Inferior parietal cortex (tissue), 1 donor: ENCODE data around the gene ANKFN1.
"Not testable (repeated sequence)": the region's sequence is repeated elsewhere in the genome, so short reads cannot be mapped to it uniquely, and the experiment has no call there.

Experiments
- DNase-seq: peaks from one replicate; pipeline ENCODE4 v3.0.0-alpha.2; 2016; ENCODE audit errors: extremely low spot score

Gene ANKFN1

GRCh38 chr17:56347639-56348038, 194.4 kb downstream of the ANKFN1 start:
- no peak for DNase-seq

- DNase-seq: no peak
These were observed 197.3 kb downstream of the ANKFN1 start for GRCh38 chr17:56350592-56350991.

- DNase-seq: no peak
These were observed 198.4 kb downstream of the ANKFN1 start for GRCh38 chr17:56351675-56352074.

DNA sequence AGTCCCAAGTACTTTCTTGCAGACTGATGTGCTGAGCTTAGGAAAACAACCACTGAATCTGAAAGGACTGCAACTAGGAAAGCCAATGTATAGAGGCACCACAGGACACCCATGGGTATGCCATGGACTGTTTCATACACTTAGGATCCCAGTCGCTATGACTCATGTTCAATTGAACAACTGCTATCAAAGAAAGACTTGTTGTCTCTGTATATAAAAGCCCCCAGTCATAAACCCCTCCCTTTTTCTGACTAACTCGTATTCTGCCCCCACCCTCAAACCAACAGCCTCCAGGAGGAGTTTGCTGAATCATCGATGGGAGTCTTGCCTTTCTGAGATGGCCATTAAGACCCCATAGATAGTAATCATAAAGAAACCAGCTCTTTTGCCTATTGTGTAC, 205.4 kb downstream of the ANKFN1 start:
- no peak for DNase-seq

- DNase-seq: no peak
These were observed 206.2 kb downstream of the ANKFN1 start for GRCh38 chr17:56359518-56359917.

DNA sequence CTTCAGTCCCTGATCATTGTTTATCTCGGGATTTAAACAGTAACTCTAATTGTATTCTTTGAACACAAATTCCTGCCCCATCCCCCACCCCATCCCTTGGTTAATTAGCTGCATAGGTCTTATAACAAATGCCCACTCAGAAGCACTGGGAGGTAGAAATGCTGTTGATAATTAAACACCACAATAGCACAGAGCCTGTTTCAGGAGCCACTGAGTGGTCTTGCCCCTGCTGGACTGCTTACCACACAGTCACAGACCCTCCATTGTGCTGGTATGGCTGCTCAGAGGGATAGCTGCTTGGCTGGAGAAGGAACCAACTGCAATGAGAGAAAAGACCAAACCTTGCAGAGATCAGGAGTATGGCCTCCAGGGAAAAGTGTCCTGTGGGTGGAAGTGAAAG, 214.1 kb downstream of the ANKFN1 start:
- DNase-seq: no peak

- no peak for DNase-seq
These were observed 220.9 kb downstream of the ANKFN1 start for GRCh38 chr17:56373981-56374833.

GRCh38 chr17:56389356-56389755, 236.1 kb downstream of the ANKFN1 start:
- DNase-seq: no peak

DNA sequence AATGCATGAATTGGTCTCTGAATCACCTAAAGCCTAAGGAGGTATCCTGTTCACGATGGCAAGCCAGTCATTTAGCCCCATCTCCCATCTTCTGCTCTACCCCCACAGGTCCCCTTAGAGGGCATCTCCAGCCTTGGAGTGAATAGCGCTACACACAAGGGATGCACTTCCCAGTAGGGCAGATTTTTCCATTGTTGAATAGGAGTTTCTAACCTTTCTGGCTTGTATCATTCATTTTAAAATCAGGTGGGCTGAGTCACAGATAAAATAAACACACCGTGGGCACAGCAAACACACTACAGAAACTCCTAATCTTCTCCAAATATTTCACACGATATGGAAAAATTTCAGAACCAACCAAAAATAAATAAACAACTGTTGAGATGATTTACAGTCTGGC, 239.0 kb downstream of the ANKFN1 start:
- DNase-seq: no peak

- DNase-seq: no peak
These were observed 239.9 kb downstream of the ANKFN1 start for GRCh38 chr17:56393156-56393555.

- no peak for DNase-seq
These were observed 242.5 kb downstream of the ANKFN1 start for GRCh38 chr17:56395787-56396186.

DNA sequence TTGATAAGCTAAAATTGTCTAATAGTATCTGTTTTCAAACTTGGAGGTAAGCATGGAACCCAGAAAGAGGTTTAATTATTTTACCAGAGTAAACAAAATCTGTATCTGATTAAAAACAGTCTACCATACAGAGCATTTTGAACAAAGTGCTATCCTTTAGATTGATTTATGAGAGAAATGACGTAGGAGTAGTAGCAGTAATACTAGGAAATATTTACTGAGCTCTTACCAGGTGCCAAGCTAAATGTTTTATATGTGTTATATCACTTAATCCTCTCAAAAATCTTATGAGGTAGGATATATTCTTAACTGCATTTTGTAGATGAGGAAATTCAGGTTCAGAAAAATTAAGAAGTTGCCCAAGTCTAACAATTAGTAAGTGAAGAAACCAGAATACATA, 253.8 kb downstream of the ANKFN1 start:
- DNase-seq: no peak

- not testable (repeated sequence) for DNase-seq
These were observed 259.1 kb downstream of the ANKFN1 start for GRCh38 chr17:56412356-56412755.

DNA sequence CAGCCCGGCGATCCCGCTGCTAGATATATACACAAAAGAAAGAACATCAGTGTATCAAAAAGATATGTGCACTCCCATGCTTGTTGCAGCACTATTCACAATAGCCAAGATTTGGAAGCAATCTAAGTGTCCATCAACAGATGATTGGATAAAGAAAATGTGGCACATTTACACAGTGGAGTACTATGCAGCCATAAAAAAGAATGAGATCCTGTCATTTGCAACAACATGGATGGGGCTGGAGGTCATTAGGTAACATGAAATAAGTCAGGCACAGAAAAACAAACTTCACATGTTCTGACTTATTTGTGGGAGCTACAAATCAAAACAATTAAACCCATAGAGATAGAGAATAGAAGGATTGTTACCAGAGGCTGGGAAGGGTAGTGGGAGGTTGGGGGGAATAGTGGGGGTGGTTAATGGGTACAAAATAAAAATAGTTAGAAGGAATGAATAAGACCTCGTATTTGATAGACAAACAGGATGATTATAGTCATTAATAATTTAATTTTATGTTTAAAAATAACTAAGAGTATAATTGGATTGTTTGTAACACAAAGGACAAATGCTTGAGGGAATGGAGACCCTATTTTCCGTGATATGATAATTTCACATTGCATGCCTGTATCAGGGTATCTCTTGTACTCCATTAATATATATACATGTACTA, 263.5 kb downstream of the ANKFN1 start:
- no peak for DNase-seq

- DNase-seq: no peak
These were observed 270.7 kb downstream of the ANKFN1 start for GRCh38 chr17:56424005-56424404.

DNA sequence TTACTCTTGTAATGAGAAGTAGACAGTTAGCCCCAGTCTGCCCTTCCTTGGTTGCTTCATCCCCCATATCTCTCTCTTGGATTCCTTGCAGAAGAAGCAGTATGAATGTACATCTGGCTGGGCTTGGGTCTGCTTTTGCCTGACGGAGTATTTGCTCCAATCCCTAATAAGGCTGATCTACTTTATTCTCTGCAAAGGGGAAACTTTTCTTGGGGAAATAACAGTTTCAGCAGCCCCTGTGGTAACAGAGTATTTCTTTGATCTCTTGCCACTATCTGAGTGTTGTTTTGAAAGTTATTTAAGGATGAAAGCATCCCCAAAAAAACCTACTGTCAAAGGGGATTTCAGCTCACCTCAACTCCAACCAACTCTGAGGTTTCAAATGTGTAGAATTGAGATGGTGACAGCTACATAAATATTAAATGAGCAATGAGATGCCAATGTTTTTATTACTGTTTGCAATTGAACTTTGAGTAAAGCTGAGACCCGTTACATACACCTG, 271.3 kb downstream of the ANKFN1 start:
- DNase-seq: no peak

GRCh38 chr17:56425483-56425882, 272.2 kb downstream of the ANKFN1 start:
- no peak for DNase-seq

GRCh38 chr17:56426901-56427300, 273.6 kb downstream of the ANKFN1 start:
- DNase-seq: no peak

GRCh38 chr17:56431736-56432135, 278.5 kb downstream of the ANKFN1 start:
- no peak for DNase-seq

DNA sequence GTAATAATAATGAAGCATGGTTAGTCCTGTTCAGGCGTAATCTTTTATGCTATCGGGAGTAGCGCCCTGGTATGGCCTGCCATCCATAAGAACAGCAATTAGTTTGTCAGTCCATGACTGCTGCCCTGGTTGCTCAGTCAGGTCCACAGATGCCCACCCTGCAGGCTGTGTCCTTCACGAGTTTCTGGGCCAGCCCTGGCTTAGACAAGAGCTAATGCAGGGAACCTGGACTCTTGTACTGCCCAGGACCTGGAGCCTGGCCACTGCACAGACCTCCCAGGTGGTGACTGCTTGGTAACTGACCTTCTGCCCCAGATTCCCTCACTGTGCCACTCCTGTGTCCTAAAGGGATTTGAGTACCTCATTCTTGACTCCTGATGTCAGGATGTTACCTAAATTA, 279.2 kb downstream of the ANKFN1 start:
- DNase-seq: no peak

- no peak for DNase-seq
These were observed 281.3 kb downstream of the ANKFN1 start for GRCh38 chr17:56434610-56435009.

DNA sequence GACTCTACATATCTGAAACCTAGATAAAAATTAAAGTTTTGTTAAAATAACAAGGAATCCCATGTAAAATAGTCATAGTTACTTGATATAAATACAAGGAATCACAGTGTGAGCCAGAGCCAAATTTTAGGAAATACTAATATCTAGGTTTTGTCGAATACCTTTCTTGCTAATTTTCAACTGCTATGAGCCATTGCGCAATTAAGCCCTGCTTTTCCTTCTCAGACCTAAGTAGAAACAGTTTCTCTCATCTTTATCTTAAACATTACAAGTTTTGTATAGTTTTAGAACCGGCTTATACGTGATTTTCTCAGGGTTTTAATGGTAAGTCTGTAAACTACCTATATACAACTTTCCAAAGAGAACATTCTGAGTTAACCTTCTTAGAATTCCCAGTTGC, 282.9 kb downstream of the ANKFN1 start:
- DNase-seq: no peak

DNA sequence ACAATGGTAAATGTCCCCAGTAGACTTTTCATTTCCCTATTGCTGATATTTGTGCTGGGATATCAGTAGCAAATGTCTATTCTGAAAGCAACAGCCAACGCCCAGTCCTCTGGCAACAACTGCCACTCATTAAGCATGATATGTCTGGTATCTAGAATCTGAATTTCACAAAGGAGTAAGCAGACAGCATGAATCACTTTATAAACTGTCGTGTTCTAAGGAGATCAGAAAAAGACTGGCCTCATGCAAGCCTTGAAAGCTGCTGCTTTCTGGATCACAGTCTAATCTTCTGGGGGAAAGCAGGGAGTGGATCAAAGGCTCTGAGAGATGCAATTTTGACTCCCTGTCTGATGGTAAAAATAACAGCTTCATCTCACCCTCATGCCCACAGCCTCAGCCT, 287.1 kb downstream of the ANKFN1 start:
- DNase-seq: no peak
